VCaP (cell line): ENCODE measurements around the gene THAP2.
A peak's percentile ranks its signal among the peaks of the same experiment; 100 is the strongest.

Experiments used
- H3K27ac ChIP-seq: fragments of 450-650 bp; 2 replicates; pipeline ENCODE4 v1.5.1; 2017
- TF ChIP-seq, protein P1 (sequence below): fragments of 450-650 bp; conservative IDR thresholded peaks from 2 replicates; pipeline ENCODE4 v1.5.1; 2017; ENCODE audit warnings: mild to moderate bottlenecking, moderate library complexity

The THAP2 gene

DNA sequence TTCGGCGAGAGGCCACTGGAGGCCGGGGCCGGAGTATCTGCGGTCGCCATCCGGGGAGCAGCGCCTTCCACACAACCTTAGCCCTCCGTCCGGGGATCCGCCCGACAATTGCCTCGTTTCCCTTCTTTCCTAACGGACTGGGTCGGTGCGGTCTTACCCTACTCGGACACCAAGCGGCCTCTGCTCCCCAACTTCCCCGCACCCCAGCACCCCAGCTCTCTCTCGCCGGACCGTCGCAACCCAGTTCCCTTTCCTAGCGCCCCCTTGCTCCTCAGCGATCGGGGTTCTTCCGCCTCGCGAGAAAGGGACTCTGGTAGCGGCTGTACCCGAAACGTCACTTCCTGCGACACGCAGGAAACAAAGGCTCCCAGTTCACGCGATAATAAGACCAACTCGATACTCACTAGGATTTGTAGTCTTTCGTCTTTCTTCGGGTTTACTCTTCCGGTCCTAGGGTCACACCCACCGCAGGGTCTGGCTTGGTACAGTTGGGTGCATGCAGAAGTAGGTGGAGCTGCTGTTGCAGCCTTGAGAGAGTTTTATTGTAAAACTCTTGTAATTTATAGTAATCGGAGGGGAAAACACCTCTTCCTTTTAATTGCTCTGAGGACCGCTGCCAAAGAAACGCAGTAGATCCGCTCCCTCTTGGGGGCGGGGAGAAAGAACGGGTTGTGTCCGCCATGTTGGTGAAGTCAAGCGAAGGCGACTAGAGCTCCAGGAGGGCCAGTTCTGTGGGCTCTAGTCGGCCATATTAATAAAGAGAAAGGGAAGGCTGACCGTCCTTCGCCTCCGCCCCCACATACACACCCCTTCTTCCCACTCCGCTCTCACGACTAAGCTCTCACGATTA lies at the start of gene THAP2, which contains the start of gene ZFC3H1:
THAP2 (plus strand) TSS at position 741 of the 850 bp plus-strand sequence. CDS start 209 bp downstream, outside the sequence.
ZFC3H1 (minus strand) TSS at position 288 of the 850 bp plus-strand sequence; CDS start at position 50, 238 bp downstream.
- TF ChIP-seq, protein P1, sequence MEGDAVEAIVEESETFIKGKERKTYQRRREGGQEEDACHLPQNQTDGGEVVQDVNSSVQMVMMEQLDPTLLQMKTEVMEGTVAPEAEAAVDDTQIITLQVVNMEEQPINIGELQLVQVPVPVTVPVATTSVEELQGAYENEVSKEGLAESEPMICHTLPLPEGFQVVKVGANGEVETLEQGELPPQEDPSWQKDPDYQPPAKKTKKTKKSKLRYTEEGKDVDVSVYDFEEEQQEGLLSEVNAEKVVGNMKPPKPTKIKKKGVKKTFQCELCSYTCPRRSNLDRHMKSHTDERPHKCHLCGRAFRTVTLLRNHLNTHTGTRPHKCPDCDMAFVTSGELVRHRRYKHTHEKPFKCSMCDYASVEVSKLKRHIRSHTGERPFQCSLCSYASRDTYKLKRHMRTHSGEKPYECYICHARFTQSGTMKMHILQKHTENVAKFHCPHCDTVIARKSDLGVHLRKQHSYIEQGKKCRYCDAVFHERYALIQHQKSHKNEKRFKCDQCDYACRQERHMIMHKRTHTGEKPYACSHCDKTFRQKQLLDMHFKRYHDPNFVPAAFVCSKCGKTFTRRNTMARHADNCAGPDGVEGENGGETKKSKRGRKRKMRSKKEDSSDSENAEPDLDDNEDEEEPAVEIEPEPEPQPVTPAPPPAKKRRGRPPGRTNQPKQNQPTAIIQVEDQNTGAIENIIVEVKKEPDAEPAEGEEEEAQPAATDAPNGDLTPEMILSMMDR, result no peak; the same call in 1 of the 2 replicates
- peak within 1 kb of the TSS; percentile 96 for H3K27ac ChIP-seq

DNA sequence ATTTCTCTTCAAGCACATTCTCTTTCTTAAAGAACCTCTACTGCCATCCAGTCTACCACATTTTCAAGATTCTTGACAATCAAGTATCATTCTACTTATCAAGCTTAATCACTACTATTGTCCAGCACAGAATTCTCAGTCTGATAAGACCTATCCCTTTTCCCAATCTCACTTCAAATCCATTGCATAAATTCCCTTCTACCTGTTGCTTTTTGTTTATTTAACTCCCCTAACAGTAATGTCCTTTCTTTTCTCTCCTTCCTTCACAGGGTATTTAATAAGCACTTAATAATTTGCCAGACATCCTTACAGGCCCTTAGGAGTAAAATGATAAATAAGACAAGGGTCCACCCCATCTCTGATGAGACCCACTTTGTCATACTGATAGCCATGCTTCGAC lies 42.2 kb upstream of the THAP2 start:
- TF ChIP-seq, protein P1, result no peak
- no peak overlapping the region for H3K27ac ChIP-seq

DNA sequence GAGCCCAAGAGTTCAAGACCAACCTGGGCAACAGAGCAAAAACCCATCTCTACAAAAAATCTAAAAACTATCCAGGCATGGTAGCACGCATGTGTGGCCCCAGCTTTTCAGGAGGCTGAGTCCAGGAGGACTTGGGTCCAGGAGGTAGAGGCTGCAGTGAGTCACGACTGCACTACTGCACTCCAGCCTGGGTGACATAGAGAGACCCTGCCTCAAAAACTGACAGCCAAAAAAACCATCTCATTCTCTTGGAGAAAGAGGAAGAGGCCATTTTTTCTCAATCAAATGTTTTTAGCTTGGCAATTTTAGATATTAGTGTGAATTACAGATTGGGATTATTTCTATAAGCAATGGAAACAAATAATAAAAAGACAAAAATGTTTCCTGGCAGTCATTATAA lies 38.6 kb upstream of the THAP2 start:
- TF ChIP-seq, protein P1, result no peak
- H3K27ac ChIP-seq, result no peak overlapping the region

DNA sequence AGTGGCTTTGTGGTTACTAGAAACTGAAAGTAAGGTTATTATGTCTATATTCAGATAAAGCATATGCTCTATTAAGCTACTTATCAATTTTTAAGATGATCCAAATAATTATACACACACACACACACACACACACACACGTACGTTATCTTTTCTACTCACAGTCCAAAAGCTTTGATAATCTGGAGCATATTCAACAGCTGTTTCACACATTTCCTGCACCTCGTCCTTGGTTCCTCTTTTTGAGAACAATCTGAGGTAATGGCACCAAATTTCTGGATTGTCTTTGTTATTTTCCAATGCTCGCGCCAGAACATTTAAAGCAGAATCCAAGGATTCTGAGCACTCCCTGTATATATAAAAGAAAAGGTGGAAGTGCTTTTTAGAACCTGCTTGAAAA lies 38.0 kb upstream of the THAP2 start:
- TF ChIP-seq, protein P1, result no peak
- H3K27ac ChIP-seq, result no peak overlapping the region

DNA sequence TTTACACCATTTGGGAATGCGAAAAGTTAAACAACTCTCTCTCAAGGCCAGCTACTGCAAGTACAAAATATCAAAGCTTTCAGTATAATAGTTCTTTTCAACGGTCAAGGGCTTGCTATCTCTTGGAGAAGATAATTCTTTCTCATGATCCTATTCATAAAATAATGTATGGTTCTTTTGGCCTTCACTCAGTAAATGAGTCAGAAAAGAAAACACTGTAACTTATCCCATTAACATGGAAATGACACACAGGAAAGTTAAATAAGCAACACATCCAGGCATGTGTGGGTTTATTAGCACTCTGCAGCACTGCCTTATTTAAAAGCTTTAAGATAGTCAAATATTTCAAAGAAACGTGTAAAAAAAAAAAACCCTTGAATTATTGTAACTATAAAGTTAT lies 37.3 kb upstream of the THAP2 start:
- TF ChIP-seq, protein P1, result no peak
- no peak overlapping the region for H3K27ac ChIP-seq

DNA sequence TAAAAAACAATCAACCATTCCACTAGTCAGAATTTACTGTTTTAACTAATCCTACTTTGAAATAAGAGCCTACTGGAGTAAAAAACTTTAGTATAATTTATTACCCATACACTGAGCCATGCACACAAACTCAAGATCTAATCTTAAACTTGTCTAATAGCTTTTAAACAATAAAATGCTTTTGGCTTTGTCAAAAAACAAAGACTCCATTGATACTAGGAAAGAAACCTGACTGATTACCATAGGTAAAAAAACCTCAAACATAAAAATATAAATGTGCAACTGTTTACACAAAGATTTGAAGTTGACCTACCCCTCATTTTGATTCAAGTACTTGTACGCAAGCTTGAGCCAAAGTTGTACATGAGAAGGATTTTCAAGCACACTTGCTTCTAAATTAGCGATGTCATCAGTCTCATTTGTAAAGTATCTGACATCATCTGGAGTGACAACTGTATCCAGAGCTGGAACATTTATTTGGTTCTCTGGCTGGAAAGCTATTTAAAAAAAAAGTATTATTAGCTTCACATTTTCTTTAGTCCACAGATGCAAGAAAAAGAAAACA lies 36.6 kb upstream of the THAP2 start:
- TF ChIP-seq, protein P1, result no peak
- H3K27ac ChIP-seq, result peak overlapping the region; percentile 8; the same call in 1 of the 2 replicates

DNA sequence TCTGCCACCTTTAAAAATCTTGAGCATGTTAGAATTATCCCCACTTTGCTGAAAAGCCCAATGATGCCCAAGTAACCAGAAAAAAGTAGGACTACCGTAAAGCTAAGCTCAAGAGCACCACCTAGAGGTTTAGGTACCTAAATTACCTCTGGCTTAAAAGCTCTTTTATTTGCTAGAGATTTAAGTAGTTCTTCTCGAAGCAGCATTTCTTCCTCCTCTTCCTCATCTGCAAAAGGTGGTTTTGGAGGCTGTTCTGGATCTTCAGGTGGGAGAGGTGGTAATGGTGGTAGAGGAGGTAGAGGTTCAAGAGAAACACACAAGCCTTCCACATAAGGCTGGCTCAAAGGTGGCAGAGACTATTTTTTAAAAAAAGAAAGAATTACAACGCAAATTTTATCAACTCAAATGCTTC lies 27.4 kb upstream of the THAP2 start:
- no peak overlapping the region for H3K27ac ChIP-seq
- TF ChIP-seq, protein P1, result peak; percentile 90
